ENCODE measurements around the gene MTF2.

DNA sequence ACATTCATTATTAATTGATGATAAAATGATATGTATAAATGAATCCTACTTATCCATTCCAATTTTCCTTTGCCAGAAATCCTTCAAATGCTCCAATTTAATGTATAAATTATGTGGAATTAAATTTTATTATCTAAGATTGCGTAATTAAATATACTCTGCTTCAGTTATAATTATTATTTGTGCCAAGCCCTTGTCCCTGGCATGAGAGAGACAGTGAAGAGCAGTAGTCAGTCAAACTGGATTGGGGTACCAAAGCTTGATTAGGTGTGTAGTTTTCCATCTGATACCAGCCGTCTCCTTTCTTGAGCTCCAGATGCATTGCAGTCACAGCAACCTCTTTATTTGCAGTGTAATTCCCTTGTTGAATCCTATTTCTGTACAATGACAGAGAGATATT lies 22.4 kb upstream of the MTF2 start:
- TF ChIP-seq GATA2 (IDR thresholded peaks at IDR 0.05; ENCODE audit: low read depth, low read length) (no peak), GATA3 (IDR thresholded peaks at IDR 0.05; ENCODE audit: low read depth, low read length) (no peak)
